ENCODE data around the gene MAP4. TPM values are rescaled to one million over a fixed set of nuclear protein-coding genes. Genes with fewer than 3 reads are reported as not detected.

MAP4 gene
- total and polyA plus RNA-seq, 2 donors (not counting 3 experiments of a cell fraction or from before 2014, with no cell fraction given), result 121 to 290 TPM

GRCh38 chr3:47991341-47991740 lies 24.9 kb downstream of the MAP4 start:
- H3K9me1 ChIP-seq (replicated peaks; ENCODE audit: control insufficient read depth, extremely low read depth, insufficient read depth, low read length), result no peaks in the 10 kb centered on the region
- H3K9ac ChIP-seq (replicated peaks; ENCODE audit: extremely low read depth, insufficient read depth, low read length), result no peak overlapping the region
- H3K27ac ChIP-seq (ENCODE audit: insufficient read depth, low read depth, low read length), result no peak overlapping the region
- no peaks in the 10 kb centered on the region for H3K9me3 ChIP-seq (replicated peaks; ENCODE audit: control insufficient read depth, insufficient read depth, low read length)
- H3K4me1 ChIP-seq (ENCODE audit: control insufficient read depth, extremely low read depth, insufficient read depth, low read length), result peaks cover 3% of the 10 kb centered on the region
- ChIA-PET POLR2A (no interaction called here), CTCF (interaction anchor here (0.7 to 3.8 kb wide), 3 partner anchors 21 to 160 kb away, joined by 3 to 17 read pairs (median 10); no protein-coding TSS in a partner anchor)
- DNase-seq (ENCODE audit: low read depth, low spot score) (no peak), FAIRE-seq (no peak)
- no peak overlapping the region for H3K4me3 ChIP-seq (replicated peaks in 1 of 3; ENCODE audit: insufficient read depth in 1 of 3, low read depth in 1 of 3, low read length in 3 of 3)
- H2AFZ ChIP-seq (ENCODE audit: low read depth, low read length), result no peak overlapping the region
- BruUV-seq (replicated peaks), result no TSS peak
- peaks cover 48% of the 10 kb centered on the region for H3K79me2 ChIP-seq (ENCODE audit: control insufficient read depth, insufficient read depth, low read length)
- no peak for TF ChIP-seq CTCF (IDR thresholded peaks at IDR 0.05; ENCODE audit: extremely low read depth in 1 of 2, insufficient read depth in 1 of 2, low read depth in 1 of 2, low read length in 2 of 2)
- no peak for TF ChIP-seq FOS (IDR thresholded peaks at IDR 0.05; ENCODE audit: borderline replicate concordance, insufficient read depth, low read length)
- TF ChIP-seq GATA2 (IDR thresholded peaks at IDR 0.05; ENCODE audit: insufficient read depth, insufficient read length, low read depth, low read length), result no peak
- no peaks in the 10 kb centered on the region for H3K27me3 ChIP-seq (ENCODE audit: control insufficient read depth in 2 of 2, insufficient read depth in 2 of 2, low read length in 2 of 2)
- intact Hi-C loops (cut with micrococcal nuclease), result loop anchor here (2.0 kb wide), 1 partner anchor 115 kb away; no protein-coding TSS in a partner anchor
- no peak overlapping the region for H3K4me2 ChIP-seq (ENCODE audit: insufficient read depth, low read length)
- no peaks in the 10 kb centered on the region for H4K20me1 ChIP-seq (replicated peaks; ENCODE audit: control insufficient read depth, extremely low read depth, insufficient read depth, low read length)
- dilution Hi-C loops (cut with MboI; ENCODE audit: extremely low pct_ligation_motif_present, low sequenced_read_pairs), result no loop called here
- peaks cover 0 to 3% of the 10 kb centered on the region in 2 experiments for H3K36me3 ChIP-seq (ENCODE audit: control insufficient read depth in 2 of 2, extremely low read depth in 1 of 2, insufficient read depth in 2 of 2, low read length in 2 of 2)

- H2AFZ ChIP-seq (ENCODE audit: low read depth, low read length), result no peak overlapping the region
- H3K27me3 ChIP-seq (ENCODE audit: control insufficient read depth in 2 of 2, insufficient read depth in 2 of 2, low read length in 2 of 2), result no peaks in the 10 kb centered on the region
- H3K36me3 ChIP-seq (ENCODE audit: control insufficient read depth in 2 of 2, extremely low read depth in 1 of 2, insufficient read depth in 2 of 2, low read length in 2 of 2), result no peaks in the 10 kb centered on the region
- no peak overlapping the region for H3K4me3 ChIP-seq (replicated peaks in 1 of 3; ENCODE audit: insufficient read depth in 1 of 3, low read depth in 1 of 3, low read length in 3 of 3)
- H3K4me2 ChIP-seq (ENCODE audit: insufficient read depth, low read length), result no peak overlapping the region
- CTCF ChIA-PET, result interaction anchor here (0.6 to 2.2 kb wide), 53 partner anchors 9 to 295 kb away, joined by 3 to 90 read pairs (median 4); no protein-coding TSS in a partner anchor
- H3K4me1 ChIP-seq (ENCODE audit: control insufficient read depth, extremely low read depth, insufficient read depth, low read length), result peaks cover 13% of the 10 kb centered on the region
- H3K9me3 ChIP-seq (replicated peaks; ENCODE audit: control insufficient read depth, insufficient read depth, low read length), result no peaks in the 10 kb centered on the region
- POLR2A ChIA-PET, result interaction anchor here (1.0 to 1.3 kb wide), 2 partner anchors 140 to 152 kb away, joined by 3 to 5 read pairs; no protein-coding TSS in a partner anchor
- peak; percentile 98 for FAIRE-seq
- no TSS peak for BruUV-seq (replicated peaks)
- intact Hi-C loops (cut with micrococcal nuclease), result loop anchor here (1.0 to 2.0 kb wide), 4 partner anchors 113 to 161 kb away; no protein-coding TSS in a partner anchor
- DNase-seq (ENCODE audit: low read depth, low spot score), result peak; percentile 85
- peaks cover 47% of the 10 kb centered on the region for H3K79me2 ChIP-seq (ENCODE audit: control insufficient read depth, insufficient read depth, low read length)
- H3K9me1 ChIP-seq (replicated peaks; ENCODE audit: control insufficient read depth, extremely low read depth, insufficient read depth, low read length), result no peaks in the 10 kb centered on the region
- no peak overlapping the region for H3K27ac ChIP-seq (ENCODE audit: insufficient read depth, low read depth, low read length)
- peaks cover 3% of the 10 kb centered on the region for H4K20me1 ChIP-seq (replicated peaks; ENCODE audit: control insufficient read depth, extremely low read depth, insufficient read depth, low read length)
- dilution Hi-C loops (cut with MboI; ENCODE audit: extremely low pct_ligation_motif_present, low sequenced_read_pairs), result no loop called here
- TF ChIP-seq MYC (IDR thresholded peaks at IDR 0.05; ENCODE audit: low read depth, low read length), result no peak
- no peak for TF ChIP-seq POLR2AphosphoS5 (IDR thresholded peaks at IDR 0.05; ENCODE audit: insufficient read depth, low read depth, low read length)
- no peak for TF ChIP-seq EZH2 (IDR thresholded peaks at IDR 0.05; ENCODE audit: borderline replicate concordance, low read depth, low read length, severe bottlenecking)
- TF ChIP-seq GATA2 (IDR thresholded peaks at IDR 0.05; ENCODE audit: insufficient read depth, insufficient read length, low read depth, low read length), result no peak
- TF ChIP-seq CTCF (IDR thresholded peaks at IDR 0.05; ENCODE audit: extremely low read depth in 1 of 2, insufficient read depth in 1 of 2, low read depth in 1 of 2, low read length in 2 of 2), result peak; percentile 73 to 87
- TF ChIP-seq FOS (IDR thresholded peaks at IDR 0.05; ENCODE audit: borderline replicate concordance, insufficient read depth, low read length), result peak; percentile 70
- TF ChIP-seq POLR2A (IDR thresholded peaks at IDR 0.05; ENCODE audit: low read depth, low read length), result no peak
- no peak overlapping the region for H3K9ac ChIP-seq (replicated peaks; ENCODE audit: extremely low read depth, insufficient read depth, low read length)
These were observed 26.2 kb downstream of the MAP4 start for GRCh38 chr3:47989981-47990440.

Data from endothelial cell of umbilical vein (primary cell).